Nephron (organoid): ENCODE results near the gene DDX10.

ENCODE experiments used
- H3K27ac Mint-ChIP-seq, 3 experiments: 2 replicates each; pipeline ENCODE4 v1.8.0; 2020; ENCODE audit warnings: mixed read lengths in 3 of 3, mild to moderate bottlenecking in 2 of 3, moderate library complexity in 1 of 3
- H3K27me3 Mint-ChIP-seq: 2 replicates; pipeline ENCODE4 v1.8.0; 2021; ENCODE audit warnings: low read depth, mild to moderate bottlenecking, moderate library complexity, mixed read lengths
- H3K36me3 Mint-ChIP-seq: 2 replicates; pipeline ENCODE4 v1.8.0; 2020; ENCODE audit warnings: low read depth, mixed read lengths
- H3K4me1 Mint-ChIP-seq: 2 replicates; pipeline ENCODE4 v1.8.0; 2020; ENCODE audit warnings: mixed read lengths
- H3K4me3 Mint-ChIP-seq, 3 experiments: 2 replicates each; pipeline ENCODE4 v1.8.0; 2020; ENCODE audit warnings: mild to moderate bottlenecking in 3 of 3, mixed read lengths in 3 of 3, moderate library complexity in 2 of 3
- H3K9me3 Mint-ChIP-seq: 2 replicates; pipeline ENCODE4 v1.8.0; 2020; ENCODE audit warnings: mixed read lengths
- CTCF ChIP-seq, 3 experiments: fragments of 200-600 bp; sonication (generic); IDR thresholded peaks; one replicate each; pipeline ENCODE4 v1.5.0; 2021; ENCODE audit warnings: antibody characterized with exemption in 3 of 3; ENCODE audit not compliant: unreplicated experiment in 3 of 3

Gene DDX10

DNA sequence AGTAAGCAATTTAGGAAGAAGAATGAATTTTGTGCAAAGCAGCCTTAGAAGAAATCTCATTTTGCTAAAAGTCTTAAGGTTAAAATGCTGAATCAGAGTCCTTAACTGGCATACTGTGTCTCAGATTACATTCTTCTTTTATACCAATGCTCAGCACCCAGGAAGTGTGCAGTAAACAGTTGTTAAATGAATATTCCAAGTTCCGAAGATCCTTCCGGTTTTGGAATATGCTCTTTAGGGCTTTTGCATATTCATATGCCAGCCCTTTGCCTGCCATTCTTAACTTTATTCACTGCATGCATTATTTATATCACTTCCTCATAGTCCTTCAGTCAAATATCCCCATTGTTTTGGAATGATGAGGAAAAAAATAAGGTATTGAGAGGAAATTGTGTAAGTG is 242.0 kb downstream of the DDX10 start:
- Mint-ChIP-seq H3K9me3 (no peaks in the 10 kb centered on the region), H3K27ac (no peak overlapping the region), H3K4me1 (peaks cover 16% of the 10 kb centered on the region), H3K27me3 (peaks cover 3% of the 10 kb centered on the region), H3K36me3 (no peaks in the 10 kb centered on the region), H3K4me3 (no peak overlapping the region)
- no peak for TF ChIP-seq CTCF (IDR thresholded peaks at IDR 0.05; ENCODE audit: unreplicated experiment in 3 of 3)

DNA sequence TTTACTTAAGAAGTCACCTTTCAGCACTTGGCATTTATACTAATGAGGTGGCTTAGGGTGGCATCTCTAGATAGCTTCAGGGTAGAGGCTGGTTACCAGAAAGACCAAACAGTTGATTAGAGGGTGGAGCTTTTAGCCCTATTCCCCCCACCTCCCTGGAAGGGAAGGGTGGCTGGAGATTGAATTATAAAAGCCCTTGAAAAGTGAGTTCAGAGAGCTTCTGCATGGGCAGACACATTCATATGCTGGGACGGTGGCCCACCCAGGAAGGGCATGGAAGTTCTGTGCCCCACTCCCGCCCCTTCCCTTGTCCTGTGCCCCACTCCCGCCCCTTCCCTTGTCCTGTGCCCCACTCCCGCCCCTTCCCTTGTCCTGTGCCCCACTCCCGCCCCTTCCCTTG is 244.2 kb downstream of the DDX10 start:
- Mint-ChIP-seq H3K9me3 (no peaks in the 10 kb centered on the region), H3K27me3 (peaks cover 3% of the 10 kb centered on the region), H3K4me3 (no peak overlapping the region), H3K36me3 (no peaks in the 10 kb centered on the region), H3K4me1 (peaks cover 11% of the 10 kb centered on the region), H3K27ac (no peak overlapping the region)
- no peak for TF ChIP-seq CTCF (IDR thresholded peaks at IDR 0.05; ENCODE audit: unreplicated experiment in 3 of 3)

DNA sequence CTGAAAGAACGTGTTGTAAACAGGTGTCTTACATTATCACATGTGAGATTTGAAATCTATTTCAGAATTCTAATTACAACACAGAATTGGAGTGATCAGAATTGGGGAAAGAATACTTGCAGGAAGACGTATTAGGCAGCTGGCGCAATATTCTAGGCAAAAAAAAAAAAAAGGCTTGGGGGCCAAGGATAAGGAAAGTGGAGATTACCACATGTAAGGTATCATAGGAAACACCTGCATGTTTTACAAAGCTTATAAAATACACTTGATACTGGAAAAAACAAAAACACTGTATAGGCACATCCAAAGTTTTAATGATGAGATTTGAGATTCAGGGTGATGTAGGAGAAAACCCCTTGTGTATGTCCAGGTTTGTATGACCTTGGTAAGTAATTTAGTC is 245.1 kb downstream of the DDX10 start:
- H3K4me3 Mint-ChIP-seq, result no peak overlapping the region
- peaks cover 3% of the 10 kb centered on the region for H3K27me3 Mint-ChIP-seq
- H3K36me3 Mint-ChIP-seq, result no peaks in the 10 kb centered on the region
- H3K9me3 Mint-ChIP-seq, result no peaks in the 10 kb centered on the region
- peaks cover 7% of the 10 kb centered on the region for H3K4me1 Mint-ChIP-seq
- H3K27ac Mint-ChIP-seq, result no peak overlapping the region
- TF ChIP-seq CTCF (IDR thresholded peaks at IDR 0.05; ENCODE audit: unreplicated experiment in 3 of 3), result no peak

GRCh38 chr11:108912581-108912980 is 247.7 kb downstream of the DDX10 start:
- H3K4me1 Mint-ChIP-seq, result peaks cover 3% of the 10 kb centered on the region
- H3K27ac Mint-ChIP-seq, result no peak overlapping the region
- TF ChIP-seq CTCF (IDR thresholded peaks at IDR 0.05; ENCODE audit: unreplicated experiment in 3 of 3), result no peak
- no peak overlapping the region for H3K4me3 Mint-ChIP-seq
- H3K9me3 Mint-ChIP-seq, result no peaks in the 10 kb centered on the region
- H3K36me3 Mint-ChIP-seq, result no peaks in the 10 kb centered on the region
- peaks cover 3% of the 10 kb centered on the region for H3K27me3 Mint-ChIP-seq

- no peak overlapping the region for H3K4me3 Mint-ChIP-seq
- H3K27ac Mint-ChIP-seq, result no peak overlapping the region
- TF ChIP-seq CTCF (IDR thresholded peaks at IDR 0.05; ENCODE audit: unreplicated experiment in 3 of 3), result no peak
- no peaks in the 10 kb centered on the region for H3K9me3 Mint-ChIP-seq
- H3K36me3 Mint-ChIP-seq, result no peaks in the 10 kb centered on the region
- peaks cover 3% of the 10 kb centered on the region for H3K4me1 Mint-ChIP-seq
- H3K27me3 Mint-ChIP-seq, result peaks cover 3% of the 10 kb centered on the region
These were observed 248.3 kb downstream of the DDX10 start for GRCh38 chr11:108913204-108913603.

DNA sequence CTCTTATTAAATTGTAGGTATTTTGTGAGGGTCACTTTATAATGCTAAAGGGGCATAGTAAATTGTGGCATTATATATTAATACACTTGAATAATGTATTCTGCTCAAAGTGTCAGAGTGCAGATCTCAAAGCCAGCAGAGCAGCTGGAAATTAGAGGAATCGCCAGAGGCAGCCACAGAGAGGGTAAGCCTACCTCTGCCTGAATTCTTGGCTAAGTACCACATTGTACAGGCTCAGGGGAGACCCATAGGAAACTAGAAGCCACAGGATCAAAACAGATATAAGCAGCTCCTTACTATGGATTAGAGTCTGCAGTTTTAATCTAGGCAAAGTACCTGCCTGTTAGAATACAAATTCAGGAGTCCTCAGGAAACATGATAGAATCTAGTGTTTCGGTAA is 249.3 kb downstream of the DDX10 start:
- no peak overlapping the region for H3K4me3 Mint-ChIP-seq
- no peak for TF ChIP-seq CTCF (IDR thresholded peaks at IDR 0.05; ENCODE audit: unreplicated experiment in 3 of 3)

More for the DNA sequence above, 249.3 kb downstream of the DDX10 start:
- Mint-ChIP-seq H3K36me3 (peaks cover 4% of the 10 kb centered on the region), H3K9me3 (no peaks in the 10 kb centered on the region), H3K27ac (no peak overlapping the region), H3K4me1 (peaks cover 3% of the 10 kb centered on the region), H3K27me3 (peaks cover 3% of the 10 kb centered on the region)
